Choroid plexus epithelial cell (primary cell): ENCODE measurements around the gene AARS1.
"Not testable (repeated sequence)": the region's sequence is repeated elsewhere in the genome, so short reads cannot be mapped to it uniquely, and the experiment has no call there.

Experiments
- DNase-seq: peaks from one replicate; pipeline ENCODE4 v3.0.0-alpha.2; 2010; ENCODE audit warnings: low read depth
- H3K4me3 ChIP-seq: 2 replicates; pipeline ENCODE4 v1.5.1; 2011; ENCODE audit warnings: low read depth, mild to moderate bottlenecking, control low read depth, low read length, moderate library complexity

AARS1 gene

DNA sequence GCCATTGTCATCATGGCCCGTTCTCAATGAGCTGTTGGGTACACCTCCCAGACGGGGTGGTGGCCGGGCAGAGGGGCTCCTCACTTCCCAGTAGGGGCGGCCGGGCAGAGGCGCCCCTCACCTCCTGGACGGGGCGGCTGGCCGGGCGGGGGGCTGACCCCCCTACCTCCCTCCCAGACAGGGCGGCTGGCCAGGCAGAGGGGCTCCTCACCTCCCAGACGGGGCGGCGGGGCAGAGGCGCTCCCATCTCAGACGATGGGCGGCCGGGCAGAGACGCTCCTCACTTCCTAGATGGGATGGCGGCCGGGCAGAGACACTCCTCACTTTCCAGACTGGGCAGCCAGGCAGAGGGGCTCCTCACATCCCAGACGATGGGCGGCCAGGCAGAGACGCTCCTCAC is 64.7 kb downstream of the AARS1 start:
- DNase-seq, H3K4me3 ChIP-seq: not testable (repeated sequence)

DNA sequence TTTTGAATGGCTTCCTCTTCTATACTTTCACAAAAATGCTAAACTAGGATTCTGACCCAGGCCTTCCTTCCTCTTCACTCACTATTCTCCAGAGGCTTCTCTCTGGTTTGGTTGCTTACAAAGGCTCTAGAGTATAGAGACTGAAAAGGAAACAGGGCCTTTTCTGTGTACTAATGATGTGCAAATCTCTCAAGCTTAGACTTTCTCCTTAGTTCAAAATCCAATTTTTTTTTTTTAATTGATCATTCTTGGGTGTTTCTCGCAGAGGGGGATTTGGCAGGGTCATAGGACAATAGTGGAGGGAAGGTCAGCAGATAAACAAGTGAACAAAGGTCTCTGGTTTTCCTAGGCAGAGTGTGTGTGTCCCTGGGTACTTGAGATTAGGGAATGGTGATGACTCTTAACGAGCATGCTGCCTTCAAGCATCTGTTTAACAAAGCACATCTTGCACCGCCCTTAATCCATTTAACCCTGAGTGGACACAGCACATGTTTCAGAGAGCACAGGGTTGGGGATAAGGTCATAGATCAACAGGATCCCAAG is 65.3 kb downstream of the AARS1 start:
- not testable (repeated sequence) for DNase-seq, H3K4me3 ChIP-seq

DNA sequence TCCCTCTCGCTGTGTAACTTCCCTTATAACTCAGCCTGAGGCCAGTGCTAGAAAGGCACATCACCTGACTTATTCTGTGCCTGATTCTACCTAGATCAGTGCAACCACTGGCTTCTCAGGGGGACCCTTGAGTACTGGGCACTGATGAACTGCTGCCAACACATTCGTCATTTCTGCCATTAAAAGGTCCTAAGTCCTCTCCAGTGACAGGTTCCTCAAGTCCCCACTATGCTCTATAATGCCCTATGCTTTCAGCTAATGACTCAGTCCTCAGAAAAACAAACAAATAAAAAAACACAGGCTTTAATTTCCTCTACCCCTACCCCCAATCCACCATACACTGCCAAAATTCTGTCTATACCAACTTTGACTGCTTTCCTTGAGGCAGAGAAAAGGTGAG is 66.1 kb downstream of the AARS1 start:
- not testable (repeated sequence) for DNase-seq, H3K4me3 ChIP-seq

DNA sequence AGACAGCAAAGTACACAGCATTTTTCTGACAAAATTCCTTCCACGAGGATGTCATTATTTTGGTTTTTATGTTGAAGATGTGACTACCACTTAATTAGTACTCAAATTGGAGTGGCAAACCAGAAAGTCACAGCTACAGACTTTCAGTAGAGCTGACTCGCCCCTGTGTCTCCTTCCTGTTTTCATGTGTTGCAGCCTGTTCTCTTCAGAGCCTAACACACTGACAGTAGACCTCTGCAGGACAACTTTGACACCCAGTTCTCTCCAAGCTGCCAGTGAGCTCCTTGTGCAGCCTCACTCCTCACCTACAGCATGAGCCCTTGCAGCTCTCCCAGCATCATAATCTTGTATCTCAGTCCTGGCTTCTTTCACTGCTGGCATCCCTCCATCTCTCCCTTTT is 66.7 kb downstream of the AARS1 start:
- H3K4me3 ChIP-seq, DNase-seq: not testable (repeated sequence)

DNA sequence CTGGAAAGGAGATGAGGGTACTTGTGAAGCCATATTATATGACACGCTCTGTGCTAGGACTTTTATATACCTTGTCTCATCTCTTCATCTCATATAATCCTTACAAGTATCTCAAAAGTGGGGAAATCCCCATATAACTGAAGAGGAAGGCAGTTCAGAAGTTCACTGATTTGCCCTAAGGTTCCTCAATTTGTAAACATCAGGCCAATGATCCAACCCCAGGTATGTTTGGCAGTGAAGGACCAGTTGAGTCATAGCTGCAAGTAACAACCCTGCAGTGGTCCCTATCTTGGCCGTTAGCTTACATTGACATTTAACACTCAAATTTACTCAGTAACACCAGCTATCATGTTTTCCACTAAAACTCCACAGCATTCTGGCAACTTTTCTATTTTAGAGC is 70.7 kb downstream of the AARS1 start:
- not testable (repeated sequence) for DNase-seq, H3K4me3 ChIP-seq

DNA sequence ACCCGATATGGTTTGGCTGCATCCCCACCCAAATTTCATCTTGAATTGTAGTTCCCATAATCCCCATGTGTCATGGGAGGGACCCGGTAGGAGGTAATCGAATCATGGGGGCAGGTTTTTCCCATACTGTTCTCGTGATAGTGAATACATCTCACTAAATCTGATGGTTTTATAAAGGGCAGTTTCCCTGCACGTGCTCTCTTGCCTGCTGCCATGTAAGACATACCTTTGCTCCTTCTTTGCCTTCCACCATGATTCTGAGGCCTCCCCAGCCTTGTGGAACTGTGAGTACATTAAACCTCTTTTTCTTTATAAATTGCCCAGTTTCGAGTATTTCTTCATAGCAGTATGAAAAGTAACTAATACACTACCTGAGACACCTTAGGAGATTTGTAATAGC is 82.9 kb downstream of the AARS1 start:
- not testable (repeated sequence) for DNase-seq, H3K4me3 ChIP-seq

DNA sequence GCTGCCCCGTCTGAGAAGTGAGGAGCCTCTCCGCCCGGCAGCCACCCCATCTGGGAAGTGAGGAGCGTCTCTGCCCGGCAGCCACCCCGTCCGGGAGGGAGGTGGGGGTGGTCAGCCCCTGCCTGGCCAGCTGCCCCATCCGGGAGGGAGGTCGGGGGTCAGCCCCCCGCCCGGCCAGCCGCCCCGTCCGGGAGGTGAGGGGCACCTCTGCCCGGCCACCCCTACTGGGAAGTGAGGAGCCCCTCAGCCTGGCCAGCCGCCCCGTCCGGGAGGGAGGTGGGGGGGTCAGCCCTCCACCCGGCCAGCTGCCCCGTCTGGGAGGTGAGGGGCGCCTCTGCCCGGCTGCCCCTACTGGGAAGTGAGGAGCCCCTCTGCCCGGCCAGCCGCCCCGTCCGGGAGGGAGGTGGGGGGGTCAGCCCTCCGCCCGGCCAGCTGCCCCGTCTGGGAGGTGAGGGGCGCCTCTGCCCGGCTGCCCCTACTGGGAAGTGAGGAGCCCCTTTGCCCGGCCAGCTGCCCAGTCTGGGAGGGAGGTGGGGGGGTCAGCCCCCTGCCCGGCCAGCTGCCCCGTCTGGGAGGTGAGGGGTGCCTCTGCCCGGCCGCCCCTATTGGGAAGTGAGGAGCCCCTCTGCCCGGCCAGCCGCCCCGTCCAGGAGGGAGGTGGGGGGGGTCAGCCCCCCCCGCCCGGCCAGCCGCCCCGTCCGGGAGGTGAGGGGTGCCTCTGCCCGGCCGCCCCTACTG is 84.5 kb downstream of the AARS1 start:
- DNase-seq, H3K4me3 ChIP-seq: not testable (repeated sequence)

DNA sequence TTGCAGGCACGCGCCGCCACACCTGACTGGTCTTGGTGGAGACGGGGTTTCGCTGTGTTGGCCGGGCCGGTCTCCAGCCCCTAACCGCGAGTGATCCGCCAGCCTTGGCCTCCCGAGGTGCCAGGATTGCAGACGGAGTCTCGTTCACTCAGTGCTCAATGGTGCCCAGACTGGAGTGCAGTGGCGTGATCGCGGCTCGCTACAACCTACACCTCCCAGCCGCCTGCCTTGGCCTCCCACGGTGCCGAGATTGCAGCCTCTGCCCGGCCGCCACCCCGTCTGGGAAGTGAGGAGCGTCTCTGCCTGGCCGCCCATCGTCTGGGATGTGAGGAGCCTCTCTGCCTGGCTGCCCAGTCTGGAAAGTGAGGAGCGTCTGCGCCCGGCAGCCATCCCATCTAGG is 85.3 kb downstream of the AARS1 start:
- H3K4me3 ChIP-seq, DNase-seq: not testable (repeated sequence)

DNA sequence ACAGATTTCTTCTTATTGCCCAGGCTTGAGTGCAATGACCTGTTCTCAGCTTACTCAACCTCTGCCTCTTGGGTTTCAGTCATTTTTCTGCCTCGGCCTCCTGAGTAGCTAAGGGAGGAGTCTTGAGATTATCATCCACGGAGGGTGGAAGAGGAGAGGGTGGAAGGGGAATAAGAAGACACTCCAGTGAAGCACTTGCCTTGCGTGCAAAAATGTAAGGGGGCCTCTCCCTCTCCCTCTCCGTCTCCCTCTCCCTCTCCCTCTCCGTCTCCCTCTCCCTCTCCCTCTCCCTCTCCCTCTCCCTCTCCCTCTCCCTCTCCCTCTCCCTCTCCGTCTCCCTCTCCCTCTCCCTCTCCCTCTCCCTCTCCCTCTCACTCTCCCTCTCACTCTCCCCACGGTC is 85.8 kb downstream of the AARS1 start:
- H3K4me3 ChIP-seq, DNase-seq: not testable (repeated sequence)
